ENCODE results near the gene ULK4. TPM values are rescaled to one million over a fixed set of nuclear protein-coding genes. Genes with fewer than 3 reads are reported as not detected.

Gene ULK4
- total and polyA plus RNA-seq, 10 donors, result 2.0 to 33.3 (median 12.9) TPM

GRCh38 chr3:41370307-41370706 is 591.6 kb downstream of the ULK4 start:
- intact Hi-C loops (cut with DNase I; ENCODE audit: low total_unique reads), result no loop called here
- Histone ChIP-seq H3K36me3 (no peaks in the 10 kb centered on the region), H3K27me3 (replicated peaks in 1 of 7) (no peaks in the 10 kb centered on the region), H3K27ac (no peak overlapping the region), H3K4me1 (no peaks in the 10 kb centered on the region), H3K9me3 (peaks cover 0 to 23% (median 19%) of the 10 kb centered on the region in 8 donors), H3K4me3 (no peak overlapping the region)
- no peak for DNase-seq
- TF ChIP-seq POLR2A (IDR thresholded peaks at IDR 0.05) (no peak), POLR2AphosphoS5 (IDR thresholded peaks at IDR 0.05) (no peak)
- TF ChIP-seq, protein P1, sequence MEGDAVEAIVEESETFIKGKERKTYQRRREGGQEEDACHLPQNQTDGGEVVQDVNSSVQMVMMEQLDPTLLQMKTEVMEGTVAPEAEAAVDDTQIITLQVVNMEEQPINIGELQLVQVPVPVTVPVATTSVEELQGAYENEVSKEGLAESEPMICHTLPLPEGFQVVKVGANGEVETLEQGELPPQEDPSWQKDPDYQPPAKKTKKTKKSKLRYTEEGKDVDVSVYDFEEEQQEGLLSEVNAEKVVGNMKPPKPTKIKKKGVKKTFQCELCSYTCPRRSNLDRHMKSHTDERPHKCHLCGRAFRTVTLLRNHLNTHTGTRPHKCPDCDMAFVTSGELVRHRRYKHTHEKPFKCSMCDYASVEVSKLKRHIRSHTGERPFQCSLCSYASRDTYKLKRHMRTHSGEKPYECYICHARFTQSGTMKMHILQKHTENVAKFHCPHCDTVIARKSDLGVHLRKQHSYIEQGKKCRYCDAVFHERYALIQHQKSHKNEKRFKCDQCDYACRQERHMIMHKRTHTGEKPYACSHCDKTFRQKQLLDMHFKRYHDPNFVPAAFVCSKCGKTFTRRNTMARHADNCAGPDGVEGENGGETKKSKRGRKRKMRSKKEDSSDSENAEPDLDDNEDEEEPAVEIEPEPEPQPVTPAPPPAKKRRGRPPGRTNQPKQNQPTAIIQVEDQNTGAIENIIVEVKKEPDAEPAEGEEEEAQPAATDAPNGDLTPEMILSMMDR (IDR thresholded peaks at IDR 0.05 in 8 of 11, conservative IDR thresholded peaks at IDR 0.05 in 3 of 11), result no peak
- 67 to 93% (median 75%) methylated on average over 2 to 7 of the region's 7 CpGs for WGBS, 5 donors

DNA sequence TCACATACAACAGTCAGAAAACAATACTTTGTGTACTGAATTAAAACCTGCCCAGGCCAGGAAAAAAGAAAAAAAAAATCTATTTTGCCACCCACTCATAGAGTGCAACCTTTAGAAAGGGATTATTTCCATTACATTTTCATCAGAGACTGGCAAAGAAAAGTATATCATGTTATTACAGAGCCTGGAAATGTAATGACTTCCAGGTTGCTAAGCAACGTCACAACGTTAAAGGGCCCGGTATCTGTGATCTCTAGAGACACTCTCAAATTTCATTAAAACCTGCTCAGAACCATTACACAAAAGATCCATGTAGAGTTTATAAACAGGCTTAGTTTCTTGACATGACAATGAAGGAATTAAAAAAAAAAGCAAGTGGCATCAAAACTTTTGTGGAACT is 592.1 kb downstream of the ULK4 start:
- no peaks in the 10 kb centered on the region for H3K36me3 ChIP-seq
- H3K27me3 ChIP-seq (replicated peaks in 1 of 7), result no peaks in the 10 kb centered on the region
- H3K27ac ChIP-seq, result no peak overlapping the region
- WGBS, 5 donors, result 66 to 86% (median 80%) methylated on average over 3 of the region's 3 CpGs
- no peak overlapping the region for H3K4me3 ChIP-seq
- no peak for DNase-seq
- intact Hi-C loops (cut with DNase I; ENCODE audit: low total_unique reads), result no loop called here
- H3K9me3 ChIP-seq, result peaks cover 0 to 22% (median 17%) of the 10 kb centered on the region in 8 donors
- TF ChIP-seq POLR2AphosphoS5 (IDR thresholded peaks at IDR 0.05) (no peak), POLR2A (IDR thresholded peaks at IDR 0.05) (no peak)
- TF ChIP-seq, protein P1 (IDR thresholded peaks at IDR 0.05 in 8 of 11, conservative IDR thresholded peaks at IDR 0.05 in 3 of 11), result no peak
- H3K4me1 ChIP-seq, result no peaks in the 10 kb centered on the region

GRCh38 chr3:41365973-41366372 is 595.9 kb downstream of the ULK4 start:
- no peak for DNase-seq
- H3K27ac ChIP-seq, result no peak overlapping the region
- no peak for TF ChIP-seq POLR2A (IDR thresholded peaks at IDR 0.05)
- TF ChIP-seq, protein P1 (IDR thresholded peaks at IDR 0.05 in 8 of 11, conservative IDR thresholded peaks at IDR 0.05 in 3 of 11), result no peak
- TF ChIP-seq POLR2AphosphoS5 (IDR thresholded peaks at IDR 0.05), result no peak
- WGBS, 5 donors, result 78 to 95% (median 88%) methylated on average over 1 of the region's 1 CpG
- no peaks in the 10 kb centered on the region for H3K4me1 ChIP-seq
- no peaks in the 10 kb centered on the region for H3K9me3 ChIP-seq
- H3K4me3 ChIP-seq, result no peak overlapping the region
- no peaks in the 10 kb centered on the region for H3K36me3 ChIP-seq
- intact Hi-C loops (cut with DNase I; ENCODE audit: low total_unique reads), result no loop called here
- H3K27me3 ChIP-seq (replicated peaks in 1 of 7), result no peaks in the 10 kb centered on the region

DNA sequence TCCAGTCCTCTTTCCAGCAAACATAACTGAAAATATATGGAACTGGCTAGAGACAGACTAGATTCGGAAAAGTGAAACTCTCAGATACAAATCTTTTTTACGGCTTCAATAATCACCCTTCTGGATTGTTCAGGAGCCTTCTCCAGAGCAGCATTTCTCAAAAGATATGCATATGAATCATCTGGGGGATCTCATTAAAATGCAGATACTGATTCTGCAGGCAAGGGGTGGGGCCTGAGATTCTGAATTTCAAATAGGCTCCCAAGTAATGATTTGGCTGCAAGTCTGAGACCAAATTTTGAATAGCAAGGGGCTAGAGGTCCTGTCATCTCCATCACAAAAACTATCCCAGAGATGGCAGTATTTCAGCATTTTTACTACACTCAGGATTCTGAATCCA is 597.2 kb downstream of the ULK4 start:
- H3K4me1 ChIP-seq, result no peaks in the 10 kb centered on the region
- no peaks in the 10 kb centered on the region for H3K27me3 ChIP-seq (replicated peaks in 1 of 7)
- H3K4me3 ChIP-seq, result no peak overlapping the region
- intact Hi-C loops (cut with DNase I; ENCODE audit: low total_unique reads), result no loop called here
- H3K36me3 ChIP-seq, result no peaks in the 10 kb centered on the region
- whole genome bisulfite sequencing, 5 donors, result 82 to 97% (median 87%) methylated on average over 2 of the region's 2 CpGs
- H3K27ac ChIP-seq, result no peak overlapping the region
- H3K9me3 ChIP-seq, result no peaks in the 10 kb centered on the region
- no peak for DNase-seq
- TF ChIP-seq, protein P1 (IDR thresholded peaks at IDR 0.05 in 8 of 11, conservative IDR thresholded peaks at IDR 0.05 in 3 of 11), result no peak
- no peak for TF ChIP-seq POLR2A (IDR thresholded peaks at IDR 0.05)

All from spleen (tissue), 11 donors.